GM12878 (cell line): ENCODE measurements around the gene COA3.

Experiments
- CHD1 ChIP-seq: IDR thresholded peaks from 2 replicates; pipeline ENCODE4 v1.6.1; 2012; ENCODE audit warnings: low read depth, low read length, improper control_type of control experiment
- E2F4 ChIP-seq: IDR thresholded peaks from 2 replicates; pipeline ENCODE4 v1.6.1; 2012; ENCODE audit warnings: low read depth, low read length, improper control_type of control experiment
- GATAD2B ChIP-seq: fragments of 450-650 bp; conservative IDR thresholded peaks from 2 replicates; pipeline ENCODE4 v1.6.1; 2017; ENCODE audit warnings: low read depth, mild to moderate bottlenecking, moderate library complexity
- NFIC ChIP-seq: IDR thresholded peaks from 2 replicates; pipeline ENCODE4 v1.6.1; 2012; ENCODE audit warnings: low read depth, mild to moderate bottlenecking, inconsistent platforms, low read length, moderate library complexity
- POLR2A ChIP-seq: IDR thresholded peaks from 2 replicates; pipeline ENCODE4 v1.6.1; 2011; ENCODE audit warnings: low read depth, mild to moderate bottlenecking, low read length
- SMC3 ChIP-seq: IDR thresholded peaks from 2 replicates; pipeline ENCODE4 v1.6.1; 2011; ENCODE audit warnings: low read length, improper control_type of control experiment, borderline replicate concordance
- SP1 ChIP-seq: IDR thresholded peaks from one replicate; pipeline ENCODE4 v1.6.1; 2011; ENCODE audit warnings: low read depth, low read length
- STAT1 ChIP-seq: fragments of 450-650 bp; conservative IDR thresholded peaks from 2 replicates; pipeline ENCODE4 v1.6.1; 2014; ENCODE audit warnings: antibody characterized with exemption, mild to moderate bottlenecking
- TAF1 ChIP-seq: IDR thresholded peaks from 2 replicates; pipeline ENCODE4 v1.6.1; 2011; ENCODE audit warnings: mild to moderate bottlenecking, low read depth, low read length, borderline replicate concordance
- TBL1XR1 ChIP-seq: IDR thresholded peaks from 2 replicates; pipeline ENCODE4 v1.6.1; 2012; ENCODE audit warnings: low read depth, low read length, improper control_type of control experiment

- TF ChIP-seq POLR2A: no peak
- TF ChIP-seq NFIC: no peak
- TF ChIP-seq SP1: no peak
- TF ChIP-seq TBL1XR1: no peak
- no peak for TF ChIP-seq TAF1
- TF ChIP-seq GATAD2B: no peak
- no peak for TF ChIP-seq CHD1
- no peak for TF ChIP-seq SMC3
- no peak for TF ChIP-seq E2F4
- no peak for TF ChIP-seq STAT1
Observed at GRCh38 chr17:42748908-42749798, 49.4 kb downstream of the COA3 start.
